ENCODE results near the gene CCDC172. TPM values are rescaled to one million over a fixed set of nuclear protein-coding genes. Genes with fewer than 3 reads are reported as not detected.

Gene CCDC172
- total and polyA plus RNA-seq, 2 of the 8 experiments (the other 6 are each of a cell fraction or from before 2014, with no cell fraction given) = 1.1 to 3.6 TPM

DNA sequence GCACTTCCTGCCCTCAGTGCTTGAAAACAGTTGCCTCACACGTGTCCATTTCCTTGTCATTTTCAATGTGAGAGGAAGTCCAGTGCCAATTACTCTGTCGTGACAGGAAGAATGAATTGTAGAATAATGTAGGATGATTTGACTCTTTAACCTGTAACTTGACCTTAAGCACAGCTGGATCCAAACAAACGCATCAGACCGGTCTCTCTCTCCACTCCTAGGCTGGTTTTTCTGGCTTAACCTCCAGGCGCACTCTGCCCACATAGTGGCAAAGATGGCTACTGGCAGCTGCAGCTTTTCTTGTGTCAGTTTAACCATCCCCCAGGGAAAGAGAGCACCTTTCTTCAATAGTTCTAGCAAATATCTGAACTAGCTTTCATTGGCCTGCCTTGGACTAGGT, 74.0 kb downstream of the CCDC172 start (continued):
- TF ChIP-seq RFX5 (IDR thresholded peaks at IDR 0.05; ENCODE audit: borderline replicate concordance, low read depth, low read length) = no peak
- TF ChIP-seq, protein P1, sequence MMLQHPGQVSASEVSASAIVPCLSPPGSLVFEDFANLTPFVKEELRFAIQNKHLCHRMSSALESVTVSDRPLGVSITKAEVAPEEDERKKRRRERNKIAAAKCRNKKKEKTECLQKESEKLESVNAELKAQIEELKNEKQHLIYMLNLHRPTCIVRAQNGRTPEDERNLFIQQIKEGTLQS (IDR thresholded peaks at IDR 0.05; ENCODE audit: insufficient read depth, low read depth, low read length) = no peak
- TF ChIP-seq SIN3A (conservative IDR thresholded peaks at IDR 0.05 in 1 of 2, IDR thresholded peaks at IDR 0.05 in 1 of 2; ENCODE audit: low read depth in 1 of 2, low read length in 2 of 2) = no peak
- no peak for TF ChIP-seq TAF1 (IDR thresholded peaks at IDR 0.05; ENCODE audit: low read depth, low read length)
- TF ChIP-seq CHD2 (IDR thresholded peaks at IDR 0.05; ENCODE audit: low read length) = no peak
- no peak for TF ChIP-seq PHF8 (conservative IDR thresholded peaks at IDR 0.05; ENCODE audit: low read depth, low read length)
